Right renal pelvis (tissue), 4 donors: Measurements from ENCODE around the gene SIRT3. TPM values are rescaled to one million over a fixed set of nuclear protein-coding genes. Genes with fewer than 3 reads are reported as not detected.
"Not testable (repeated sequence)": the region's sequence is repeated elsewhere in the genome, so short reads cannot be mapped to it uniquely, and the experiment has no call there.

Experiments used
- DNase-seq, 4 donors: peaks; one replicate each; pipeline ENCODE4 v3.0.0-alpha.2; 2013; ENCODE audit warnings: low read depth in 4 of 4, low spot score in 3 of 4, missing footprints in 1 of 4
- polyA plus RNA-seq, 4 donors: library from polyadenylated mRNA; unstranded; fragments of 120-200 nt; gene quantifications; one replicate each; pipeline ENCODE4 v1.2.1, GENCODE V29; 2013; ENCODE audit not compliant: insufficient read length in 4 of 4

The SIRT3 gene
- polyA plus RNA-seq, 4 donors, result 25.5 to 33.8 (median 30.5) TPM

DNA sequence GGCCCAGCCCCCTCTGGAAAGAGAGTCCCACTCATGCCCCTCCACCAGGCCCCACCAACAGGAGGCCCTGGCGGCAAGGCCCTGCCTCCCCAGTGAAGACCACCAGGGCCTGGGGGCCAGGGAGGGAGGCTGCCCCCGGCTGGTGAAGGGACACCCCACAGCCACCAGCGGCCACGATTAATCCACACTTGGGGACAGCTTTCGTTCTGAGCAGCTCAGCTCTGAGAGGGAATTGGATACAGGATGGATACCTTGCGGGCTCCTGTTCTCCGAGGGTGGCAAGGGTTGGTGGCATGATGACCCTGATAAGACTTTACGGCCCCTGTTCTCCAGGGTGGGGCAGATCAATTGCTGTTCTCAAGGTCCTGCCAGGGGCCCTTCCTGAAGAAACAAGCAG lies 35.2 kb upstream of the SIRT3 start:
- no peak for DNase-seq

DNA sequence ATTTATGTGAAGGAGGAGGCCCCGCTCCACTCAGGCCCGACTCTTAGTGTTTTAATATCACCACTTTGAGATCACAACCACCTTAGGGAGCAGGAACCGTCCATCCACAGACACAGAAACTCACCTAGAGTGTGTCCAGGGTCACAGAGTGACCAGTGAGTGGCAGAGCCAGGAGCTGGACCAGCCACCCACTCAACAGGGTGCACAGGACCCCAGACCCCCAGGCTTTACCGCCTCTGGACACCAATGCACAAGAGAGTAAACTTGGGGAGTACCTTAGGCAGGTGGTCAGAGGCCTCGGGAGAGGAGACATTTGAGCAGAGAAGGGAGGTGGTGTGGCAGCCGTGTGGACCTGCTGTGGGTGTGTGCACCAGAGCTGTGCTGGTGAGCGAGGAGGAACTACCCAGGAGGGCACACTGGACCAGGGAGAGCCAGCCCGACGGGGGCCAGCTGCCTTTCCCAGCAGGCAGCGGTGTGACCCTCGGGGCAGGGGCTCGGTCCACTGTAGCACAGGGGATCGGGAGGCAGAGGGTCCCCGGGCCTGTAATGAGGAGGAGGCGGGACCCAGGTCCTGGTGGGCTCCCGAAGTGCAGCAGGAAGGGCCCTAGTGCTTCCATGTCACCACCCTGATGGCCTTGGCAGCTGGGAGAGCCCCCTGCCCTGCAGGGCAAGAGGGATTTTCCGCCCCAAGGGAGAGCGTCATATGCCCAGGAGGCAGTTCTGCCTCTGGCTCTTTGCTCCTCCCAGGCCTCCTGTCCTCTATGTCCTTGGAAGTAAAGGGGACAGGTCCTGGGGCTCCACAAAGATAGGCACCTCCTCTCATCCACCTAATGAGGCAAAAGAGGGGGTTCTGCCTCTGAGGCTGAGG lies 34.5 kb upstream of the SIRT3 start:
- DNase-seq, result no peak

DNA sequence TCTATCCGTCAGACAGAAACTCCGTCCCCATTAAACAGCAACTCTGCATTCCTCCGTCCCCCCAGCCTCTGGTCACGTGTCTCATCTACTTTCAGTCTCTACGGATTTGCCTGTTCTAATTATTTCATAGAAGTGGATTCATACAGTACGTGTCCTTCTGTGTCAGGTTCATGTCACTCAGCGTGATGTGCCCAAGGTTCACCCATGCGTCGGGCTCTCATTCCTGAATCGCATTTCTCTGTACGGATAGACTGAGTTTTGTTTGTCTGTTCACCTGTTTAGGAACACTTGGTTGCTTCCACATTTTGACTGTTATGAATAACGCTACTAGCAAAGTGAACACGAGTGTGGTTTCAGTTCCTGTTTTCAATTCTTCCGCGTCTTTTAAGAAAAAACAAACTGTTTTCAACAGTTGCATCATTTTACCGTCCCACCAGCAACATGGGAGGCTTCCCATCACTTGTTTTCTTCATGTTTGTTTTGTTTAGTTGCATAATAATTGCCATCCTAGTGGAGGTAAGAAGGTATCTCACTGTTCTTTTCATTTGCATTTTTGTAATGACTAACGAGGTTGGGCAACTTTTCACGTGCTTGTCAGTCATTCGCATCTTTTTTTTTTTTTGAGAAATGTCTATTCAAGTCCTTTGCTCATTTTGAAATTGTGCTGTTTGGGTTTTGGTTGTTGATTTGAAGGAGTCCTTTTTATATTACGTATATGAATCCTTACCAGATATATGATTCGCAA lies 33.2 kb upstream of the SIRT3 start:
- no peak for DNase-seq

DNA sequence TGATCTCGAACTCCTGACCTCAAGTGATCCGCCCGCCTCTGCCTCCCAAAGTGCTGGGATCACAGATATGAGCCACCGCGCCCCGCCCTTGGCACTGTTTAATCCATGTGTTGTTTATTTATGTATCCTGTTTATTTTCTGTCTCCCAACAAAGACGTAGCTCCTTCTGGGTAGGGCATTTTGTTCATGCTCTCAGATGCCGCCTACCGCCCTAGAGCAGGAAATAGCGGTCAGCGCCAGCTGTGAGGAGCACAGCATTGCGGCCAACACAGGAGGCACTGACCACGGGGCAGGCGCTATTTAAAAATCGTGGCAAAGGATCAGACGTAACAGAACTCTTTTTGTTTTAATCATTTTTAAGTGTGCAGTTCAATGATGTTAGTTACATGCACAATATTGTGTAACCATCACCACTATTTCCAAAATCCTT lies 32.6 kb upstream of the SIRT3 start:
- not testable (repeated sequence) for DNase-seq

DNA sequence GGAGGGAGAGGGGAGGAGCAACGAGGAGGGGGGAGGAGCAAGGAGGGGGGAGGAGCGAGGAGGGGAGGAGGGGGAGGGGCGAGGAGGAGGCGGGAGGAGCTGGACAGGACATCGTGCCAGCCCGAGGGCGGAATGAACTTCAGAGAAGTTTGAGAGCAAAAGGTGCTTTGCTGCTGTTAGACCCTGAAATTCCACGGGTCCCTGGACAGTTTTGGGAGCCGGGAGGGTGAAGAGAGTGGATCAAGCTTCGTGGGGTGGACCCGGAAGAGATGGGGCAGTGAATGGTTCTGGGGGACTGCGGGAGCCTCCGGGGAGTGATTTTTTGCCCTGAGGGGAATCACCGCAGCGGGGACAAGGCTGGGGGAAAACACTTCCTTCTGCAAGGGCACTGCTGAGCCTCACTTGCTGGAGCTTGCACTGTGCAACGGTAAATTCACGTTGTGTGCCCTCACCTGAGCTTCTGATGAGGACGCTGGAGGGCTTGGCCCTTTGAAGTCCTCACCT lies 31.4 kb upstream of the SIRT3 start:
- DNase-seq, result no peak

DNA sequence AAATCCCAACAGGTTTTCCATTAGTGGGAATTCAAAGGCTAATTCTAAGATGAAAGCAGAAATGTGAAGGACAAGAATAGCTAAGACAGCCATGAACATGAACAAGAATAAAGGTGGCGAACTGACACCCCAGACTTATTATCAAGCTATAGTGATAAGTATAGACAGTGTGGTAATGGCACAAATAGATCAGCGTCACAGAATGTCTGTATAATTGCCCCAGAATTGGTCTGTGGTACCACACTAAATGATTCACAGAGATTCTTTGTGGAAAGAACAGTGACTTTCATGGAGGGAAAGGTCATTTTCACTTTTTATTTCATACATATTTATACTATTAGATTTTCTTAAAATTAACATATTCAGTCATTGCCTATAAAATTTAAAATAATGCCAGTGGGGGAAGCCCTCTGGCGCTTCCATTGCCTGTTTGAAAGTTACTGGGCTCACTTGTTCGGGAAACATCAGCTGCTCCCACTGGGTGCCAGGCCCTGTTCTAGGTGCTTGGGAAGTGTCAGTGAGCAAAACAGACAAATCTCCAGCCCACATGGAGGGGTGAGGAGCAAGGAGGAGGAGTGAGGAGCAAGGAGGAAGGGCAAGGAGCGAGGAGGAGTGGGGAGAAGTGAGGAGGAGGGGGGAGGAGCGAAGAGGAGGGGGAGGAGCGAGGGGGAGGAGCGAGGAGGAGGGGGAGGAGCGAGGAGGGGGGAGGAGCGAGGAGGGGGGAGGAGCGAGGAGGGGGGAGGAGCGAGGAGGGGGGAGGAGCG lies 30.7 kb upstream of the SIRT3 start:
- no peak for DNase-seq

DNA sequence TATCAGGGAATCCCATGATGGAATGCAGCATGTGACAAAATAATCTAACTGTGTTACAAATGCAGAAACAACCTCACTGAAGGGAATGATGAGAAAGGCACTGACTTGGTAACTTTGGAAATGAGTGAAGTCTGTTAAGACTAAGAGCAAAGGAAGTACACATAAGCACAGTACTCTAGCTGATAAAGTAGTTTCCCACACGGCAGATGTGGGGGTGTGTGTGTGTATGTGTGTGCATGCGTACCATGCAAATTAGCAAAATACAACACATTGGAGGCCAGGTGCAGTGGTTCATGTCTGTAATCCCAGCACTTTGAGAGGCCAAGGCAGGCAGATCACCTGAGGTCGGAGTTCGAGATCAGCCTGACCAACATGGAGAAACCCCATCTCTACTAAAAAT lies 25.5 kb upstream of the SIRT3 start:
- no peak for DNase-seq

DNA sequence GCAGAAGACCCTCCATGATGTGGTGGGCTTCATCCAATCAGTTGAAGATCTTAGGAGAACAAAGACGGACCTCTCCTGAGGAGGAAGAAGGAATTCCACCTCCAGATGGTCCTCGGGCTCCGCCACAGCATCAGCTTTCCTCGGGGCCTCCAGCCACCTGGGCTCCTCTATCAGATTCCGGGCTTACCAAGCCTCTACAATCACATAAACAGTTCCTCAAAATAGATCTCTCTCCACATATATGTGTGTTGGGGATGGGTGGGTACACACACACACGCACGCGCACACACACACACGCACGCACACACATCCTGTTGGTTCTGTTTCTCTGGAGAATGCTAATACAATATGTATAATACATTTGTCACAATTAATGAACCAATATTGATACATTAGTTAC lies 23.3 kb upstream of the SIRT3 start:
- no peak for DNase-seq

DNA sequence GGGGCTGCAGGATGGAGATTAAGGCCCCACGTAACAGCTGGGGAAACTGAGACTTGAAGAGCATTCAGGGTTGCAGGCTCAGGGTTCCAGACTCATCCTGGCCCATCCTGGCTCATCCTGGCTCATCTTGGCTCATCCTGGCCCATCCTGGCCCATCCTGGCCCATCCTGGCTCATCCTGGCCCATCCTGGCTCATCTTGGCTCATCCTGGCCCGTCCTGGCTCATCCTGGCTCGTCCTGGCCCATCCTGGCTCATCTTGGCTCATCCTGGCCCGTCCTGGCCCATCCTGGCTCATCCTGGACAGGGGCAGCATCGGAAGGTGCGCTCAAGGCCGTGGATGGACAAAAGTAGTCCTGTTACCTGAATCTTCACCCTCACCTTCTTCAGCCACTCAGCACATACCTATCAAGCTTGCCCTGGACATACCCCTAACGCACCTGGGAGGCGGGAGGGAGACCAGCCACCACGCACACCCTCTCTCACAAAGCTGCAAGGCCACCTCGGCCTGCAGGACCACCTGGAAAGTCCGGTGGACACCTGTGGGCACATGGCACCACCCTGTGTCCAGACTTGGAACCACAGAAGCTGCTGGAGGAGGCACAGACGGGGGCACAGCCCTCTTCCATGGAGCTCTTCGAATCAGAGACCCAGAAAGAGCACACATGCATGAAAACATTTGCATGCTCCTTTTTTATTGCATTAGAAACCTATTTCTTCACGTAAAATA lies 21.8 kb upstream of the SIRT3 start:
- no peak for DNase-seq

DNA sequence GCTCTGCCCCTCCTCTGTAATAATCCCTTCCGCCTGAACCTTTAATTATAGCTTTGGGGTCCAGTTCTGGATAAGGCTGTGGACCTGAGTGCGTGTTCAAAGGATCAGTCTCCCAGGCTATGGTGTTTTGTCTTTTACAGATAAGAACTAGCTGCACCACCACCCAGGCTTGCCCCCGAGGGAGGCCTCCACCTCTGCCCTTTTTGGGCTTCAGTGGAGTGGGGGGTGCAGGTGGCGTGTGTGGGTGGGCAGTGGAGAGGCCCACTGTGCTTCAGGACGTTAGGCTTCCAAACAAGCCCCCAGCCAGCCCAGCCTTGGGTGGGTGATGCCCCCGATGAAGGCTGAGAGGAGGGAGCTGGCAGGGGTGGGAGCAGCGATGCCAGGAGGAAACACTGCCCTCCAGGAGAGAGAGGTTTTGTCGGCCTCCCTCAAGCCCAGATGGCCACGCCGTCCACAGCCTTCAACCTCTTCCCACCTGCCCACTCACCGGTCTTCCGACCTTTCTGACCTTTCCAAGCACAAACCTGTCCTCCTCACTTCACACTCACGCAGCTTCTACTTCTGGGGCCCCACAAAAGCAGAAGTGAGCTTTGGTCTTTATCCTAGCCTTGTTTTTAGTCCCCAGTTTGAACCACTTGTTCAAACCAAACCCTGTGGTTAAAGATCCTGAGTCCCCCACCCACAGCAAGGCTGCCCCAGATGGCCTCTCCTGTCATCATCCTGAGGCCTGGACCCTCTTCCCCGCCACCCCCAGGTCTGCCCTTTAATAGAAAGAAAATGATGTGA lies 21.0 kb upstream of the SIRT3 start:
- DNase-seq, result no peak

DNA sequence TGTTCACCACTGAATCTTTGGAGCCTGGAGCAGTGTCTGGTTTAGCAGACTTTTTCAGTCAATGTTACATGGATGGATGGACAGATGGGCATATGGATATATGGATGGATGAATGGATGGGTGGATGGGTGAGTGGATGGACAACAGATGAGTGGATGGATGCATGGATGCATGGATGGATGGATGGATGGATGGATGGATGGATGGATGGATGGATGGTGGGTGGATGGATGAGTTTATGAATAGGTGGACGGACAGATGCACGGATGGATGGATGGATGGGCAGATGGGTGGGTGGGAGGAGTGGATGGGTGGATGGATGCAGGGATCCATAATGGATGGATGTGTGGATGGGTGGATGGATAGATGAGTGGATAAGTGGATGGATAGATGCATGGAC lies 19.7 kb upstream of the SIRT3 start:
- no peak for DNase-seq

DNA sequence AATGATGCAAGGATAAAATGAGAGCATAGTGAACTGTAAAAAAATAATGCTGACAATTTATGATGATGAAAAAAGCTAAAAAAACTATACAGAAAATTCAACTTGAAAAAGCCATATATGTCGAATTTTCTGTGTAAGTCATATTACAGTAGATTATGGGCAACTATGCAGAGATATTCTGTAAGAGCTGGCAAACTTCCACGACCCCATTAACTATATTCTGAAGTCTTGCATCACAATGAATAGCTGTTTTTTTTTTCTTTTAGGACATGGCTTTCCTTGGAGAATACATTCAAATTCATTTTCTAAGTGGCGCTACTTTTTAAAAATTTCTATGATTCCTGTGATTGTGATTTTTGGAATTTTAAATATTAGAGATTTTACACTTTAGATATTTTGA lies 19.0 kb upstream of the SIRT3 start:
- no peak for DNase-seq

DNA sequence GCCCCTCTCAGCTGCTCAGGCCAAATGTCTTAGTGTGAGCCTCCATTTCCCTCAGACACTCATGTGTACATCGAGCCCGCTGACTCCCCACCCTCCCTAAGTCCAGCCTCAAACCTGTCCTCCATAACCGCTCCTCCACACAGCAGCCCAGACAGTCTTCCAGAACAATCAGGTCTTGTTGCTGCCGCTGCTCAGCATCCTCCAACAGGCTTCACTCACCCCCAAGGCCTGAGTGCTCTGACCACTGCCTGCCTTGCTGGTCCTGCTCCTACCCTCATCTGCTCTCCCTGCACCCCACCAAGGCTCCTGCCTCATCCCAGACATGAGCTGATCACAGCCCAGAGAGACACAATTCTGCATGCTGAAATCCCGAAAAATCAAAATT lies 17.7 kb upstream of the SIRT3 start:
- no peak for DNase-seq

DNA sequence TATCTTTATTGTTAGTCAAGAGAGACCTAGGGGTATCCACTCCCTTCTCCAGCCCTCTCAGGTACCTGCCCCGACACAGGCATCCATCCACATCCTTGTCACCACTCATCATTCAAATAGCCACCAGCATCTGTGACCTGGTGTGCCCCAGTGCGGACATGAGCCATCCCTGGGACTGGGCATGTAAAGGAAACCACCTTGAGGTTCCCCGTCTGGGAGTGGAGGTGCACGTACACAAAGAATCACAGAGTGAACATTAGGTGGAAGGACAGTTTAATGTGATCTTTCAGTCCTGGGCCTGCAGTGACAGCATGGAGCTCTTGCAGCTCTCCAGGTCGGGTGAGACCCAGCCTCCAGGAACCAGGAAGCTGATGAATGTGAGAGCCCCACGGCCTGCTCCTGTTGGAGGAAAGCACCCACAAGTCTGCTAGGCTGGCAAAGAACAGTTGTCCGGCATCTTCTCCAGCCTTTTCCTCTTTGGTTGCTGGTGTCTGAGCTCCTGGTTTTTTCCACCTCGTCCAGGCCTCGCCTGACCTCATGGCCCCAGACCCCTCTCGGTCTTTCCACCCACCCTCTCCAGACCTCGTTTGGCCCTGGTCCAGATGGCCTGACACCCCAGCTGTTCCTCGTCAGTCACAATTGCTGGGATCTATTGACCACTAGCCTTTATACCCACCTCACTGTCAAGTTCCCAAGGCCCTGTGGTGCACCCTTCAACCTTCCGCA lies 17.2 kb upstream of the SIRT3 start:
- no peak for DNase-seq

DNA sequence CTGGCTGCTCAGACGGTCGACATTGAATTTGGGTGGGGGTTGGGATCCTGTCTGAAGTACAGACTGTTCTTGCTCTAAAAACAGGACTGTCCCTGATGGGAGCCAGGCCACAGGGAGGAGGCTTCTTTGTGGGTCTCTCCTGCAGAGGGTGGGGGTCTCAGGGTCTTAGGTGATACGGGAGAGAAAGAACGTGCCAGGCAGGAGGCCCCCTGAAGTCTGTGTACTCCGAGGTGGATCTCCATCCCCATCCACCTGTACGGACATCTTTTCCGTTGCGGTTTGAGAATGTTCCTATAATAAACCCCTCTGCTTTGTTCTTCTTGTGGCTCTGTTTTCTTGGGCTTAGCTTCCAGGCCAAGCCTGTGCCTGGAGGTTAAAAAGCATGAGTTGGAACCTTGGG lies 16.5 kb upstream of the SIRT3 start:
- no peak for DNase-seq

DNA sequence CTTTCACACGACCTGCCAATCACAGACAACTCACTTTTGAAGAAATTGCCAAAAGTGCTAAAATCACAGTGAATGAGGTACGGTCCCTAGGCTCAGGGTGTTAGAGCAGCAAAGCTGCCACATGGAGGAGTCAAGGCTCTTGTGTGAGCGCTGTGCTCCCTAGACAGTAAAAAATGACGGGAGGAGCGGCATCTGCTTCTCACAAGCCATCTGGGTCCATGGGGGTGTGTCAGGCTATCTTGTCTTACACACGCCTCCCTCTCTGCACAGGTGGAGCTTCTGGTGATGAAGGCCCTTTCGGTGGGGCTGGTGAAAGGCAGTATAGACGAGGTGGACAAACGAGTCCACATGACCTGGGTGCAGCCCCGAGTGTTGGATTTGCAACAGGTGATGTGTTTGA lies 15.4 kb upstream of the SIRT3 start:
- DNase-seq, result no peak

DNA sequence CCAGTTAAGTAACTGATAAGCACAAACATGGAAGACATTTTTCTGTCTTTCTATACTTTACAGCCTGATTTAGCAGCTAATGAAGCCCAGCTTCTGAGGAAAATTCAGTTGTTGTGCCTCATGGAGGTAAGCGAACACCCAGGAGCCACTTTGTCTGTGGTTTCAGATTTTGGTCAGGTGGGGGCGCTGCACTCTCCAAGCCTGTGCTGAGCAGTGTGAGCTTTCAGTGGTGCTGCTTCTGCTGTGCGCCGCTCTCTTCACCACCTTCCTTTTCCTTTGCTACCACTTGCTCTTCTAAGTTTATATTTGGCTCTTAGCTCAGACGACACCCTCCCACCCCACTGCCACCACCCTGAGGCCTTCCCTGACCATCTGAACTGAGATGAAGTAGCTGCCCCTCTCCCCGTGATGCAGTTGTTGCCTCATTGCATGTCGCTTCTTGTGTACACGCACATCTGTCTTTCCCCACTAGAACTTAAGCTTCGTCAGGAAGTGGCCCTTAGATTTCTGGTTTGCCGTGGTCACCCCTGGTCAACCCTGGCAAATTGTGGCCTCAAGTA lies 14.7 kb upstream of the SIRT3 start:
- no peak for DNase-seq

DNA sequence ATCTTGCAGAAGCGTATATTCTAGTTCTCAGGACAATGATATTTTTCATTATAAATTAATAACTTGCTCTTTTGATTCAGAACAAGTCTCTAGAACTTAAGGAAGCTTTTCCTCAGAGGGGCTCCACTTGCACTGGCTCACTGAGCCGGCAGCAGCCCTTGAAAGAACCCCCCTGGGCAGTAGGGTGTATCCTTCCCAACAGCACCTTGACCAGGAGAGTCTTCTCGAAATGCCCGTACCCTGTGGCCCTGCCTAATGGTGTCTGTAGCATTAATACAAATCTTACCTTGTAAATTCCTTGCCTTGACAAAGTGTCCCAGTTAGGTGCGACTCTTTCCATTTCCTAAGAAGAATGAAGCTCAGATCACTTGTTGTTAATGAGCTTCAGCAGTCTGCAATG lies 14.1 kb upstream of the SIRT3 start:
- DNase-seq, result no peak

DNA sequence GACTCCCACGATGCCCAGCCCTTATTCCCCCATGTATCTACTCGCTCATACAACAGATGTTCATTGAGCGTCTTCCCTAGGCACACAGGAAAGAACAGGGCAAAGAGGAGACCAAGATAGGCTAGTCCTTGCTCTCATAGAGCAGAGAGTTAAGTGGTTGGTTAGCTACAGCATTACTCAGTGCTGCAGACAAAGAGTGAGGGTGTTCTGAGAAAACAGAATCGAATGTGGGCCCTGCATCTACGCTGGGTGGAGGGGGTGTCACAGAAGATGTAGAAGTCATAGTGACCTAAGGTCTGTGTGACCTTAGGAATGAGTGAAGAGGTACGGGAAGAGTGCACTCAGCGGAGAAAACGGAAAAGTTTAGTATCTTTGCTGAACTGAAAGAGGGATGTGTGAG lies 12.9 kb upstream of the SIRT3 start:
- DNase-seq, result no peak
